NB4 (cell line): ENCODE measurements around the gene FFAR4.

Source experiments
- MYC ChIP-seq: IDR thresholded peaks from 2 replicates; pipeline ENCODE4 v1.6.1; 2011; ENCODE audit warnings: low read depth, low read length
- POLR2A ChIP-seq: IDR thresholded peaks from 2 replicates; pipeline ENCODE4 v1.6.1; 2011; ENCODE audit warnings: mild to moderate bottlenecking; ENCODE audit not compliant: insufficient read length; ENCODE audit errors: extremely low read depth
- TF ChIP-seq, protein P1 (sequence below): IDR thresholded peaks from one replicate; pipeline ENCODE4 v1.5.1; 2012; ENCODE audit warnings: low read depth, low read length

DNA sequence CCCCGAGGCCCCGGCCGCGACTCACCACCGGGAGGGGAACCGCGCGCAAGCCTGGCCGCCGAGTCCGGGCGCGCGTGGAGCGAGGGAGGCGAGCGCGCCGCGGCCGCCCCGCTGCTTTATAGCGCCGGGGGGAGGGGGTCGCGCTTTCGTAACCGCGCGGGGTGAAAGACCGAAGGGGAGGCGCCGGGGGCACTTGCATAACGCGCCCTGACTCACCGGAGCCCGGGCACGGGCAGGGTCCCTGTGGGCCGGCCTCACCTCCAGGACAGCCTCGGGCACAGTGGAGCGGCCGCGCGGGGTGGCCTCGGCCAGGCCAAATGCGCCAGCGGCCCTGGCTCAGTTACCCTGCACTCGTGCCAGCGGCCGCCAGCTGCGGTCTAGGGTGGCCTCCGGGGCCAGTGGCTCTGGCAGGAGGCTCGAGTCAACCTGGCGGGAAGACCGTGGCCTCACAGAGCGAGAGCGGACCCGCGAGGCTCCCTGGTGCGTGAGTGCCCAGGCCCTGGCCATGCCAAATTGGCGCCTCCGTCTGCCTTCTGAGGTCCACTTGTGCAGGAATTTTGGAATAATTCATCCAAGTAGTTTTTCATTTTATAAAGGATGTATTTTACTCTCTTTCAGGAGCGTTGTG is 34.8 kb downstream of the FFAR4 start, which contains the start of gene RBP4:
- TF ChIP-seq, protein P1, sequence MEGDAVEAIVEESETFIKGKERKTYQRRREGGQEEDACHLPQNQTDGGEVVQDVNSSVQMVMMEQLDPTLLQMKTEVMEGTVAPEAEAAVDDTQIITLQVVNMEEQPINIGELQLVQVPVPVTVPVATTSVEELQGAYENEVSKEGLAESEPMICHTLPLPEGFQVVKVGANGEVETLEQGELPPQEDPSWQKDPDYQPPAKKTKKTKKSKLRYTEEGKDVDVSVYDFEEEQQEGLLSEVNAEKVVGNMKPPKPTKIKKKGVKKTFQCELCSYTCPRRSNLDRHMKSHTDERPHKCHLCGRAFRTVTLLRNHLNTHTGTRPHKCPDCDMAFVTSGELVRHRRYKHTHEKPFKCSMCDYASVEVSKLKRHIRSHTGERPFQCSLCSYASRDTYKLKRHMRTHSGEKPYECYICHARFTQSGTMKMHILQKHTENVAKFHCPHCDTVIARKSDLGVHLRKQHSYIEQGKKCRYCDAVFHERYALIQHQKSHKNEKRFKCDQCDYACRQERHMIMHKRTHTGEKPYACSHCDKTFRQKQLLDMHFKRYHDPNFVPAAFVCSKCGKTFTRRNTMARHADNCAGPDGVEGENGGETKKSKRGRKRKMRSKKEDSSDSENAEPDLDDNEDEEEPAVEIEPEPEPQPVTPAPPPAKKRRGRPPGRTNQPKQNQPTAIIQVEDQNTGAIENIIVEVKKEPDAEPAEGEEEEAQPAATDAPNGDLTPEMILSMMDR = no peak
- TF ChIP-seq POLR2A (no peak), MYC (no peak; the same call in none of the 2 replicates)
